HG03039 (cell line): ENCODE measurements around the gene CLIC4.
"Not testable (repeated sequence)": the region's sequence is repeated elsewhere in the genome, so short reads cannot be mapped to it uniquely, and the experiment has no call there.

Source experiments
- ATAC-seq: cut with Tn5 transposase; IDR thresholded peaks from one replicate; pipeline ENCODE4 v1.9.1; 2021; ENCODE audit warnings: mild to moderate bottlenecking, moderate library complexity; ENCODE audit not compliant: unreplicated experiment

Gene CLIC4

GRCh38 chr1:24872061-24872850 lies 127.0 kb downstream of the CLIC4 start:
- ATAC-seq = no peak

DNA sequence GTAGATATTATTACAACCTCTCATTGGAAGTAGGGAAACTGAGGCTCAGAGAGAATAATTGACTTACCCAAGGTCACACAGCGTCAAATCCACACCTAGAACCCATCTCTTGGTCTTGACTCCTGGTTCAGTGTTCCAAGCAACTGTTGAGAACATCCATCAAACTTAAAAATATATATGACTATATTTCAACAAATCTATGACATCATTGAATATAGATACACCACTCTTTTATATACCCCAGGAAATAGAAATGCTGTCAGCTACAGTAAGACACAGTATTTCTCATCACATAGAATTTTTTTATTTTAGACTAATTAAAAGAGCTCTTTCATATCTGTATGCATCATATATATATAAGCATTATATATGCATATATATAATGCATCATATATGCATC lies 127.9 kb downstream of the CLIC4 start:
- ATAC-seq = no peak

- ATAC-seq = no peak
These were observed 128.8 kb downstream of the CLIC4 start for GRCh38 chr1:24874056-24874455.

- no peak for ATAC-seq
These were observed 129.5 kb downstream of the CLIC4 start for GRCh38 chr1:24874611-24875234.

- no peak for ATAC-seq
These were observed 130.0 kb downstream of the CLIC4 start for GRCh38 chr1:24875257-24875656.

GRCh38 chr1:24875991-24876506 lies 130.8 kb downstream of the CLIC4 start:
- ATAC-seq = no peak

DNA sequence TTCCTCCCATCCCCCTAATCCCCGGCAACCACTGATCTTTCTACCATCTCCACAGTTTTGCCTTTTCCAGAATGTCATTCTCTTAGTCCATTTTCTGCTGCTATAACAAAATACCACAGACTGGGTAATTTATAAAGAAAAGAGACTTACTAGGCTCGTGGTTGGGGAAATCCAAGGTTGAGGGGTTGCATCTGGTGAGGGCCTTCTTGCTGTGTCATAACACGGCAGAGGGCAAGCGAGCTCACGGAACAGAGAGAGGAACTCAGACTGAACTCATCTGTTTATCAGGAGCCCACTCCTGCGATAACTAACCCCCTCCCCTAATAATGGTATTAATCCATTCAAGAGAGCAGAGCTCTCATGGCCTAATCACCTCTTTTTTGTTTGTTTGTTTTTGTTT lies 132.8 kb downstream of the CLIC4 start:
- ATAC-seq = no peak

GRCh38 chr1:24878775-24879742 lies 133.8 kb downstream of the CLIC4 start:
- ATAC-seq = no peak

DNA sequence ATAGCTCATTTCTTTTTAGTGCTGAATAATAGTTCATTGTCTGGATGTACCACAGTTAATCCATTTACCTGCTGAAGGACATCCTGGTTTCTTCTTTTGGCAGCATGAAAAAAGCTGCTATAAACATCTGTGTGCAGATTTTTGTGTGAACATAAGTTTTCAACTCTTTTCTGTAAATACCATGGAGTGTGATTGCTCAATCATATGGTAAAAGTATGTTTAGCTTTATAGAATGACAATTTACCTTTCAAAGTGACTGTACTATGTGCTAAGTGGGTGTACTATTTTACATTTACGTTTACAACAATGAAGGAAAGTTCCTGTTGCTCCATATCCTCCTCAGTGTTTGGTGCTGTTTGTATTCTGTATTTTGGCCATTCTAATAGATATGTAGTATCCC lies 135.8 kb downstream of the CLIC4 start:
- no peak for ATAC-seq

DNA sequence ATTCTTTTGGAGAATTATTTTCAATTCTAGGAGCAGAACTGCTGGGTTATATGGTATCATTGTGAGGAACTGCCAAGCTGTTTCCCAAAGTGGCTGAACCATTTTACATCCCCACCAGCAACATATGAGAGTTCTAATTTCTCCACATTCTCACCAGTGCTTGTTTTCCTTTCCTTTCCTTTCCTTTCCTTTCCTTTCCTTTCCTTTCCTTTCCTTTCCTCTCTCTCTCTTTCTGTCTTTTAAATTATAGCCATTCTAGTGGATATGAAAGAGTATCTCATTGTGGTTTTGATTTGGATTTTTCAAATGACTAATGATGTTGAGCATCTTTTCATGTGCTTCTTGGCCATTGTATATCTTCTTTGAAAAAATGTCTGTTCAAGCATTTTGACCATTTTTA lies 139.5 kb downstream of the CLIC4 start:
- ATAC-seq = no peak

GRCh38 chr1:24886241-24886640 lies 141.0 kb downstream of the CLIC4 start:
- ATAC-seq = no peak

GRCh38 chr1:24888061-24888970 lies 143.1 kb downstream of the CLIC4 start:
- ATAC-seq = no peak

GRCh38 chr1:24888971-24889676 lies 143.9 kb downstream of the CLIC4 start:
- no peak for ATAC-seq

DNA sequence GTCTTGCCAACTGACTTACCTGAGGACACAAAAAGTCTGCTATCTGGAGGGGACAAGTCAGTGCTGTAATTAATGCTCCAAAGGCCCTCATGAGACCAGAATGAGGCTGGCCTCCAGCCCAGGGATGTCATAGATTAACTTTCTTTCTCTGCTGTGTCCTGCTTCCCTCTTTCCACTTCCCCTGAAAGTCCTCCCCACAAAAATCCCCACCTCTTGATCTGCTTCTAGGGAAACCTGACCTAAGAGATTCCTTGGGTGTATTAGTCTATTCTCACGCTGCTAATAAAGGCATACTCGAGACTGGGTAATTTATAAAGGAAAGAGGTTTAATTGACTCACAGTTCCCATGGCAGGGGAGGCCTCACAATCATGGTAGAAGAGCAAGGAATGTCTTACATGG lies 145.6 kb downstream of the CLIC4 start:
- no peak for ATAC-seq

- ATAC-seq = not testable (repeated sequence)
These were observed 146.1 kb downstream of the CLIC4 start for GRCh38 chr1:24891367-24891766.

DNA sequence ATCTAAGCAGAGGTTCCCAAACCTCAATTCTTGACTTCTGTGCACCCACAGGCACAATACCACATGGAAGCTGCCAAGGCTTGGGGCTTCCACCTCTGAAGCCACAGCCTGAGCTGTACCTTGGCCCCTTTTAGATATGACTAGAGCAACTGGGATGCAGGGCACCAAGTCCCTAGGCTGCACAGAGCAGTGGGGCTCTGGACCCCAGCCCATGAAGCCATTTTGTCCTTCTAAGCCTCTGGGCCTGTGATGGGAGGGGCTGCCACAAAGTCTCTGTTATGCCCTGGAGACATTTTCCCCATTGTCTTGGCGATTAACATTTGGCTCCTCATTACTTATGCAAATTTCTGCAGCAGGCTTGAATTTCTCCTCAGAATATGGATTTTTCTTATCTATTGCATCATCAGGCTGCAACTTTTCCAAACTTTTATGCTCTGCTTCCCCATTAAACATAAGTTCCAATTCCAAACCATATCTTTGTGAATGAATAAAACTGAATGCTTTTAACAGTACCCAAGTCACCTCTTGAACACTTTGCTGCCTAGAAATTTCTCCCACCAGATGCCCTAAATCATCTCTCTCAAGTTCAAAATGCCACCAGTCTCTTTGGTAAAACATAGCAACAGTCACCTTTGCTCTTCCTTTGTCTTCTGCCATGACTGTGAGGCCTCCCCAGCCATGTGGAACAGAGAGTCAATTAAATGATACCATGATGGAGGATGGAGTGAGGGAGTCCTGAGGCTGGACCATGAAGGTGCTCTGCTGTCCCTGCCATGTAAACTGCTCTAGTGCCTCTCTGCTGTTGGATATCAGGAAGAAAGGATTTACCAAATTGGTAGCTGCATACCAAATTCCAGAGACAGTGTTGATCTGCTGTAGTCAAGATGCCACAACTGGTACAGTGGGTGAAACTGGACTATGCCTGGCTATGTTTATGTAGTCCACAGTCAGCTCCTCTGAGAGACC lies 147.2 kb downstream of the CLIC4 start:
- ATAC-seq = no peak

DNA sequence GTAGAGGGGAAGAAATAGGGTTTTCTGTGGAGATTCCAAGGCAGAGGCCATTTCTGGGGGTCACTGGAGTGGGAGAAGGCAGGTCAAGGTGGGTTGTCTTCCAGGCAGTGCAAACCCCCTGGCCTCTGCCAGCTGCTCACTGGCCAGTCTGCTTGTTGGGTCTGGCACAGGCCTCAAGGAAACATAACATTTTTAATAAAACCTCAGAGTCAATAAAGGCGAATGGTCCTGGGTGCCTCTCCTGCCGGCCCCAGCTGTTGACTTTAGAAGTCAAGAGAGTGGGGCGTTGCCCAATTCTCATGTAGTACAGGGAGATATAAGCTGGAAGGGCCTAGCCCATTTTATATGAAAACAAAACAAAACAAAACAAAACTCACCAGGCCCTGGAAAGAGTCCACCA lies 148.2 kb downstream of the CLIC4 start:
- no peak for ATAC-seq
